Tibial nerve (tissue), 3 donors: Measurements from ENCODE around the gene ACBD6.

ENCODE experiments used
- CTCF ChIP-seq, 5 experiments: fragments of 200-600 bp in 3 of 5; fragments of 450-650 bp in 2 of 5; sonication (generic) in 3 of 5; IDR thresholded peaks; one replicate each; pipeline ENCODE4 v1.5.1; 2016 to 2019; ENCODE audit warnings: antibody characterized with exemption in 5 of 5, mild to moderate bottlenecking in 3 of 5, moderate library complexity in 2 of 5
- POLR2A ChIP-seq, 2 donors: fragments of 450-650 bp; IDR thresholded peaks; one replicate each; pipeline ENCODE4 v1.6.1; 2017; ENCODE audit warnings: antibody characterized with exemption in 2 of 2, mild to moderate bottlenecking in 2 of 2, moderate library complexity in 2 of 2

- TF ChIP-seq CTCF (IDR thresholded peaks at IDR 0.05) (no peak), POLR2A (IDR thresholded peaks at IDR 0.05) (no peak)
Measured at GRCh38 chr1:180360333-180361075, 141.9 kb downstream of the ACBD6 start.
